Skeletal muscle satellite cell (primary cell): ENCODE data around the gene EDN2.

Experiments
- H3K27me3 ChIP-seq: 2 replicates; pipeline ENCODE4 v1.7.0; 2013; ENCODE audit warnings: low read length; ENCODE audit not compliant: control insufficient read depth, insufficient read depth
- H3K36me3 ChIP-seq: 2 replicates; pipeline ENCODE4 v1.7.0; 2013; ENCODE audit warnings: mild to moderate bottlenecking, control low read depth, low read length; ENCODE audit not compliant: insufficient read depth
- H3K4me1 ChIP-seq: 2 replicates; pipeline ENCODE4 v1.7.0; 2013; ENCODE audit warnings: low read length; ENCODE audit not compliant: control insufficient read depth, insufficient read depth
- H3K4me2 ChIP-seq: 2 replicates; pipeline ENCODE4 v1.7.0; 2013; ENCODE audit warnings: mild to moderate bottlenecking, low read length
- H3K4me3 ChIP-seq: 2 replicates; pipeline ENCODE4 v1.7.0; 2013; ENCODE audit warnings: low read length
- H3K9ac ChIP-seq: 2 replicates; pipeline ENCODE4 v1.7.0; 2013; ENCODE audit warnings: mild to moderate bottlenecking, low read depth, low read length, moderate library complexity
- H3K9me3 ChIP-seq: replicated peaks from 2 replicates; pipeline ENCODE4 v1.7.0; 2013; ENCODE audit warnings: mild to moderate bottlenecking, control low read depth, low read length

The EDN2 gene

DNA sequence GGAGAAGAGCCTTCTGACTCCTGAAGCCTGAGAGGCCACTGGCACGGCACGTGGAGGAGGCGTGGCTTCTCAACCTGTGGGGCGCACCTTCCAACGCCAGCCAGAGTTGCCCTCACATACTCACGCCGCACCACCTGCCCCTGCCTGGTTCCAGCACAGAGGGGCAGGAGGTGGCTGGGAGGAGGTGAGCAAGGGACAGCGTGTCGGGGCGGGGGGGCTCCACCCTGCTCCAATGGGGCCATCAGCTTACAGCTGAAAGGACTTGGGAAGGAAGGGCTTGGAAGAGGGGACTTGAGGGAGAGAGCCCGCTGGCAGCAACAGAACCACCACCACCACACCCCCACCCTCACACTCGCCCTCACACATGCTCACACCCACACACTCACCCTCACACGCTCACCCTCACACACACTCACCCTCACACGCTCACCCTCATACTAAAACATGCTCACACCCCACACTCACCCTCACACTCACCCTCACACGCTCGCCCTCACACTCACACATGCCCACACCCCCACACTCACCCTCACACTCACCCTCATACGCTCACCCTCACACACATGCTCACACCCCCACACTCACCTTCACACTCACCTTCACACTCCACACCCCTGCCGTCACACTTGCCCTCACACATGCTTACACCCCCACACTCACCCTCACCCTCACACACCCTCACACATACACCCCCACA is 41.6 kb upstream of the EDN2 start:
- Histone ChIP-seq H3K36me3 (no peaks in the 10 kb centered on the region), H3K27me3 (no peaks in the 10 kb centered on the region), H3K9ac (no peak overlapping the region), H3K4me2 (no peak overlapping the region), H3K4me1 (no peaks in the 10 kb centered on the region), H3K4me3 (no peak overlapping the region), H3K9me3 (no peaks in the 10 kb centered on the region)

DNA sequence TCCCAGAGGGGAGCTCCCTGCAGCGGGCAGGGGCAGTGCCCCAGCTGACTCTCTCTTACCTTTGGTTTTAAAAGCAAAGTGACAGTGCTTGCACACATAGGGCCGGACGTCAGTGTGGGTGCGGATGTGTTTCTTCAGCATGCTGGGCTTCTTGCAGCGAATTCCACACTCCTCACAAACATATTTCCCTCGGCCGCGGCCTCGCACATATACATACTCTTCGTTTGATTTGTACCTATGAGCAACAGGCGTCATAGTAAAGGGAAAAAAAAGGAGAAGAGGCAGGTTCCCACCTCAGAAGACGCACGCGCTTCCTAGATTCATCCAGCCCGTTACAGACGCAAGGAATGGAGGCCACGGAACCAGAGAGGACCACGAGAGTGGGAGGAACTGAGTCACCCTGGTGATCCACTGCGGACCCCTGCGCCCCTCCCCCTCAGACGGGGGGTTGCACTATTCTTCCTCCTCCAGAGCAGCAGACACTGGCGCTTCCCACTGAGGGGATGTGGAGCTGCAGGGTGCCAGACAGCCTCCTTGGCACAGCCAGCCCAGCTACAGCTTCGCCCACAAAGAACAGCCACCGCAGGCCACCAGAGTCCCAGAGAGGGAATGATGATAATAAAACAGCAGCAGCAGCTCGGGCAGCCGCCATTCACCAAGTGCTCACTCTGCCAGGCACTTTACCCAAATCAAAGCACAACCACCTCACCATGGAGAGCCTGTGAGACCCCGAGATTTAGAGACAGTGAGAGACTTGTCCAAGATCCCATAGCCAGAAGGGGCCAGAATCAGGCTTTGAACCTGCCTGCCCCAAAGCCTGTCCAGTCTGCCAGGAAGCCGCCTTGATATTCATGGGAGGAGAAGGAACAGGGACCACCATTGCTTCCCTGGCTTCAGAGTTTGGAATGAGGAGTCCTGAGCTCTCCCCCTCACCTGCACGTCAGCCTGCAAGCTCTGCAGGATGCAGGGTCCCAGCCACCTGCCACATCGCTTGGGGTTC is 40.5 kb upstream of the EDN2 start:
- Histone ChIP-seq H3K36me3 (no peaks in the 10 kb centered on the region), H3K4me1 (no peaks in the 10 kb centered on the region), H3K4me3 (no peak overlapping the region), H3K9ac (no peak overlapping the region), H3K9me3 (no peaks in the 10 kb centered on the region), H3K27me3 (no peaks in the 10 kb centered on the region), H3K4me2 (no peak overlapping the region)

GRCh38 chr1:41523949-41524675 is 39.6 kb upstream of the EDN2 start:
- H3K36me3 ChIP-seq: no peaks in the 10 kb centered on the region
- H3K4me1 ChIP-seq: no peaks in the 10 kb centered on the region

DNA sequence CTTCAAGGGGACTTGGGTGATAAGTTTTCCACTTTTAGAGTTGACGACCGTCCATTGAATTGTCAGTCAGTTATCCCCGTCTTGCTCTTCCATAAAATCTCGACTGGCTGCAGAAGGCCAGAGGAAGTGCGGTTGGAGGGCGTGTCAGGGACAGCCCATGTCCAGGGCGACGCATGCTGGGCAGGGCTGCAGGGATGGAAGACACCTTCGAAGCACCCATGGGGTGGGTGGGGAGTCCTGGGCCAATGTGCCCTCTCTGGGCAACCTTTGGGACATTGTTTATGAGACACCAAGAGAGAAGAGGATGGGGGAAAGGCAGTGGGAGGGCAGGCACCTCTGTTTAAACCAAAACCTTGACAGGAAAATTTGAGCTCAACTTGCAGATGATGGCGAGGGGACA is 38.6 kb upstream of the EDN2 start:
- H3K27me3 ChIP-seq: no peaks in the 10 kb centered on the region
- no peaks in the 10 kb centered on the region for H3K4me1 ChIP-seq
- H3K9ac ChIP-seq: no peak overlapping the region
- H3K4me3 ChIP-seq: no peak overlapping the region
- H3K9me3 ChIP-seq: no peaks in the 10 kb centered on the region
- no peak overlapping the region for H3K4me2 ChIP-seq
- no peaks in the 10 kb centered on the region for H3K36me3 ChIP-seq

More at GRCh38 chr1:41523949-41524675, 39.6 kb upstream of the EDN2 start:
- Histone ChIP-seq H3K9me3 (no peaks in the 10 kb centered on the region), H3K4me2 (no peak overlapping the region), H3K27me3 (no peaks in the 10 kb centered on the region), H3K4me3 (no peak overlapping the region), H3K9ac (no peak overlapping the region)

DNA sequence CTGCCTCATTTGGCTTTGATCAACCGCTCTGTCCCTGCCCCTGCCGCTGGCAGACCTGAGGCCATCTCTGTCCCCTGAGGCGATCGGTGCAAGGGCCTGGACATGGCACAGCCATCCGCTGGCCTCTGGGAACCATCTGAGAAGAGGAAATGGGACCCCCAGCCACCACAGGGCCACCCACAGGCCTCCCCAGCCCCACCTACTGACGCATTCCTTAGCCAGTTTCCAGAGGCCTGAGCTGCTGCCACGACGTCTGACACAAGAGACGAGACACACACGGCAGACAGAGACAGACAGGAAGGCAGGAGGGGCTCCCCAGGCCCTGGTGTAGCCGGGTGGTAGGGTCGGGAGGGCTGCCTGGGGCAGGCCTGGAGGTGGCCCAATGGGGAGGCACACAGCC is 37.3 kb upstream of the EDN2 start:
- H3K9me3 ChIP-seq: no peaks in the 10 kb centered on the region
- H3K27me3 ChIP-seq: no peaks in the 10 kb centered on the region
- no peak overlapping the region for H3K9ac ChIP-seq
- no peak overlapping the region for H3K4me2 ChIP-seq
- H3K4me3 ChIP-seq: no peak overlapping the region
- peaks cover under 1% of the 10 kb centered on the region for H3K4me1 ChIP-seq
- H3K36me3 ChIP-seq: no peaks in the 10 kb centered on the region

- Histone ChIP-seq H3K9me3 (no peaks in the 10 kb centered on the region), H3K27me3 (no peaks in the 10 kb centered on the region), H3K36me3 (no peaks in the 10 kb centered on the region), H3K4me1 (peaks cover 6% of the 10 kb centered on the region), H3K9ac (no peak overlapping the region), H3K4me3 (no peak overlapping the region), H3K4me2 (no peak overlapping the region)
Observed at GRCh38 chr1:41520951-41521752, 36.7 kb upstream of the EDN2 start.

DNA sequence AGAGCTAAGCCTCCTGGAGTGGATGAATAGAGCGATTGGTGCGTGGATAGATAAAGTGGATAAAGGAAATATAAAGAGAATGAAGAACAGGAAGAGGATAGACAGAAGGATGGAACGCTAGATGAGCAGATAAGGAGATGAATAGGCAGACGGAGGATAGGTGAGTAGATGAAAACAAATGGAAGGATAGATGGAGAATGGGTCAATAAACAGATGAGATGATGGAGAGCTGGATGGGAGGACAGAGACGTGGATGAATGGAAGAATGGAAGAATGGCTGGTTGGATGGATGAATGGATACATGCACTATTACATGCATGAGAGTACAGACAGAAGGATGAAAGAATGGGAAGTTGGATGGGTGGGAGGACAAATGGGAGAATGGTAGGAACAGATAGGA is 35.2 kb upstream of the EDN2 start:
- no peak overlapping the region for H3K4me2 ChIP-seq
- H3K4me3 ChIP-seq: no peak overlapping the region
- H3K27me3 ChIP-seq: no peaks in the 10 kb centered on the region
- H3K9ac ChIP-seq: no peak overlapping the region
- H3K36me3 ChIP-seq: no peaks in the 10 kb centered on the region
- H3K9me3 ChIP-seq: no peaks in the 10 kb centered on the region
- H3K4me1 ChIP-seq: peaks cover 11% of the 10 kb centered on the region

- Histone ChIP-seq H3K9ac (no peak overlapping the region), H3K9me3 (no peaks in the 10 kb centered on the region), H3K36me3 (no peaks in the 10 kb centered on the region), H3K4me3 (no peak overlapping the region), H3K4me2 (no peak overlapping the region), H3K4me1 (peaks cover 11% of the 10 kb centered on the region), H3K27me3 (no peaks in the 10 kb centered on the region)
Observed at GRCh38 chr1:41518471-41518870, 34.0 kb upstream of the EDN2 start.

- peaks cover 11% of the 10 kb centered on the region for H3K4me1 ChIP-seq
- no peak overlapping the region for H3K9ac ChIP-seq
- no peaks in the 10 kb centered on the region for H3K27me3 ChIP-seq
- H3K4me3 ChIP-seq: no peak overlapping the region
- H3K9me3 ChIP-seq: no peaks in the 10 kb centered on the region
- H3K4me2 ChIP-seq: peak overlapping the region; percentile 81
- H3K36me3 ChIP-seq: no peaks in the 10 kb centered on the region
Observed at GRCh38 chr1:41517062-41517438, 32.6 kb upstream of the EDN2 start.

GRCh38 chr1:41516168-41517061 is 31.9 kb upstream of the EDN2 start:
- no peaks in the 10 kb centered on the region for H3K9me3 ChIP-seq
- H3K9ac ChIP-seq: peak overlapping the region; percentile 3
- H3K36me3 ChIP-seq: no peaks in the 10 kb centered on the region
- H3K27me3 ChIP-seq: no peaks in the 10 kb centered on the region
- peak overlapping the region; percentile 81 for H3K4me2 ChIP-seq
- peaks cover 11% of the 10 kb centered on the region for H3K4me1 ChIP-seq
- H3K4me3 ChIP-seq: peak overlapping the region; percentile 59
